B cell (primary cell): ENCODE data around the gene WASL.

Experiments used
- EZH2 ChIP-seq: IDR thresholded peaks from 2 replicates; pipeline ENCODE4 v1.6.1; 2012; ENCODE audit warnings: borderline replicate concordance, low read depth, mild to moderate bottlenecking, moderate library complexity, low read length; ENCODE audit not compliant: insufficient read depth, poor library complexity, severe bottlenecking
- TF ChIP-seq, protein P1 (sequence below): fragments of 200-600 bp; IDR thresholded peaks from one replicate; pipeline ENCODE4 v1.8.0; 2022; ENCODE audit warnings: antibody characterized with exemption, mild to moderate bottlenecking

DNA sequence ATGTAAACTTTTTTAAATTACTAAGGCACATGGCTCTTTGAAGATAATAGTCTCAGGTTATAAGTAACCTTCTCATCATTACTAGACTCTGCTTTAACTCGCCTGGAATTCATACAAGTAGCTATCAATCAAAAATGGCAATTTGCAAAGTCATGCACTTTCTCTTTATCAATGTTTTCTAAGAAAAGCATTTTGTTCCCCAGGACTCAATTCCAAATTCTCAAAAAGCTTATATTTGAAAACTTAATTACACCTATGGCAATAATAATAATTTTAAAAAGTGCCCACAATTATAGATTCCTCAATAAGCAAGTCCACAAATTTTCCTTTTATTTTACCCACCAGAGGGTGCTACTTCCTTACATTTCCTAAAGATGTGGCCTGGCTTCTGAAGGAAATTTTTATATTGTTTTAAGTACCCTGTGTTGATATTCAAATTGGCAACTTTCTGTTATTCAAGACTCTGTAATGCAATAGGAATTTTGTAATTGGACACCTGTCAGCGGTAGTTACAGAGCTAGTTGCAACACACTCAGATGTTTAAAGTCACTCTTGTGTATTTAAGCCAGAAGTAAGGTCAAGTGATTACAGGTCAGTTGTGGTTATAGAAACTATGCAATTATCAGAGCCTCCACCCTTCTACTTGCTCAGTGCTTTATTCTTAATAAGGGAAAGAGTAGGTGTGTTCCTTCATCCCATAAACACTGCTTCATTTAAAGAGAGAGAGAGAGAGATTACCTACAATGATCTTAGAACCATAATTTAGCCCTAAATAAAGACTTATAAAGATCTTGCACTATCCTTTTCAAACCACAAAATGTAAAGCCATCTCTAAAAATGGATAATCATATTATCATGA lies 49.1 kb upstream of the WASL start:
- TF ChIP-seq, protein P1, sequence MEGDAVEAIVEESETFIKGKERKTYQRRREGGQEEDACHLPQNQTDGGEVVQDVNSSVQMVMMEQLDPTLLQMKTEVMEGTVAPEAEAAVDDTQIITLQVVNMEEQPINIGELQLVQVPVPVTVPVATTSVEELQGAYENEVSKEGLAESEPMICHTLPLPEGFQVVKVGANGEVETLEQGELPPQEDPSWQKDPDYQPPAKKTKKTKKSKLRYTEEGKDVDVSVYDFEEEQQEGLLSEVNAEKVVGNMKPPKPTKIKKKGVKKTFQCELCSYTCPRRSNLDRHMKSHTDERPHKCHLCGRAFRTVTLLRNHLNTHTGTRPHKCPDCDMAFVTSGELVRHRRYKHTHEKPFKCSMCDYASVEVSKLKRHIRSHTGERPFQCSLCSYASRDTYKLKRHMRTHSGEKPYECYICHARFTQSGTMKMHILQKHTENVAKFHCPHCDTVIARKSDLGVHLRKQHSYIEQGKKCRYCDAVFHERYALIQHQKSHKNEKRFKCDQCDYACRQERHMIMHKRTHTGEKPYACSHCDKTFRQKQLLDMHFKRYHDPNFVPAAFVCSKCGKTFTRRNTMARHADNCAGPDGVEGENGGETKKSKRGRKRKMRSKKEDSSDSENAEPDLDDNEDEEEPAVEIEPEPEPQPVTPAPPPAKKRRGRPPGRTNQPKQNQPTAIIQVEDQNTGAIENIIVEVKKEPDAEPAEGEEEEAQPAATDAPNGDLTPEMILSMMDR, result peak; percentile 35
- TF ChIP-seq EZH2, result no peak
